GM21825 (cell line): Measurements from ENCODE around the gene WHRN.

Experiments used
- ATAC-seq: cut with Tn5 transposase; IDR thresholded peaks from one replicate; pipeline ENCODE4 v1.9.1; 2021; ENCODE audit warnings: mild to moderate bottlenecking, moderate library complexity; ENCODE audit not compliant: unreplicated experiment

The WHRN gene

DNA sequence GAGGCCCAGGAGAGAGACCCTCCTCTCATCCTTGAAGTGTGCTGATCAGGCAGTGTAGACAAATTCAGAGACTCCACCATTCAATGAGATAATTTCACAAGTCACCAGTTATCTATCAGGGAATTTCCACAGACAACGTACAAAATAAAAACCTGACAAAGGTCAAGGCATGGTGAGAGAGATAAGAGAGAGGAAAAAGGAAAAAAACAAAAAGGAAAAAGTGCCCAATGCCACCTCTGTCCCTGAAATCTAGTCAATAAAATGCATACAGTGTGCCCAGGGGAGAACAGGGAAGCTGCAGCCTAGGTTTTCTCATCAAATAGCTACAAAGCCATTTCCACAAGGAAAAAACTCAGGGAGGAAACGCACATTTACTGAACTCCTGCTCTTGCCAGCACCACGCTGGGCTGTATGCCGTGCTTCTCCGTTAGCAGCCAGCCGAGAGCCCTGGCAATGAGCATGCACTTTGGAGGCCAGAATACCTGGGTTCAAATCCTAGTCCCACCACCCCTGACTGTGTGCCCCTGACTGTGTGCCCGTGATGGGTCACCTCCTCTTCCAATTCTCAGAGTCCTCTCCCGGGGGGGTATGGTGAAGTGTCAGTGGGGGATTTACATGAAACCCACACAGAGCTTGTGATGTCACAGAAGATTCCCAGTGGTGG is 11.6 kb downstream of the WHRN start:
- ATAC-seq: no peak

DNA sequence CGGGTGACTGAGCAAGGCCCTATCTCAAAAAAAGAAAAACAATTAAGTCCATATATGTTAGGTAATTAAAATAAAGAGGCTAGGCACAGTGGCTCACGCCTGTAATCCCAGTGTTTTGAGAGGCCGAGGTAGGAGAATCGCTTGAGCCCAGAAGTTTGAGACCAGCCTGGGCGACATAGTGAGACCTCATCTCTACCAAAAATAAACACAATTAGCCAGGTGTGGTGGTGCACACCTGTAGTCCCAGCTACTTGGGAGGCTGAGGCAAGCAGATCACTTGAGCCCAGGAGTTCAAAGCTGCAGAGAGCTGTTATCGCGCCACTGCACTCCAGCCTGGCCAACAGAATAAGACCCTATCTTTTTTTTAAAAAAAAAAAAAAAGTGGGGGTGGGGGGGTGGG is 12.3 kb downstream of the WHRN start:
- no peak for ATAC-seq

DNA sequence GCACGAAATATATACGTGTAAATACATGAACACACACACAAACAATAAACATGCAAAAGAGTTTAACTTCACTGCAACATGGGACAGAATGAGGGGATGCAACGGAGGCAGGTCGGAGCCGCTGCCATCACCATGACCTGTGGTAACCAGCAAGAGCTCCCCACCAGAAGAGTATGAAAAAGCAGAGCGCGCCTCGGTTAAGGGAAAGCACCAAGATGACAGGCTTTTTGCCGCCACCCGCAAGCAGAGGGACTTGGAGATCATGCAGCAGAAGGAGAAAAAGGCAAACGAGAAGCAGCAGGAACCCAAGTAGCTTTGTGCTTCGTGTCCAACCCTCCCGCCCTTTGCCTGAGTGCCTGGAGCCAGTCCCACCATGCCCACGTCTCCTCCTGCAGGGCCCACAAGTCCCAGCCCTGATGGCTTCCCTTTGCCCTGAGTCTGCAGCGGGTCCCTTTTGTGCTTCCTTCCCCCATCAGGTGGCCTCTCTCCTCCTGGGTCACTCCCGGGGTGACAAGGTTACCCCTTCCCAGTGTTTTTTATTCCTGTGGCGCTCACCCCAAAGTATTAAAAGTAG is 13.8 kb downstream of the WHRN start:
- ATAC-seq: no peak

DNA sequence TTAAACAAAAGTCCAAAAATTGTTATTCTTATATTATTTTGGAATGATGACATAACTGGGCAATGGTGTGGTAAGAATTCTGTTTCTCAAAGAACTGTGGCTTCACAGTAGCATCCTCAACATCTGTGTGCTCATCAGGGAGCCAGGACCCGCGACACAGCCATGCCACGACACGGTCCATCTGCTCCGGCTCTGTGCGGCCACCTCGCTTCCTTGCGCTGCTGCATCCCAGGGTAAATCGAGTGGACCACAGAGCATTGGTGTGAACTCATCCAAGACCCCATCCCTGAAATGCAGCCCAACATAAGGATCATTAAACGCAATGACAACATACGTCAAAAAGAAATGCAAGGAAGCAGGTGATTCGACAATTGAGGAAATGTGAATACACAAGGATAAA is 15.3 kb downstream of the WHRN start:
- ATAC-seq: no peak

DNA sequence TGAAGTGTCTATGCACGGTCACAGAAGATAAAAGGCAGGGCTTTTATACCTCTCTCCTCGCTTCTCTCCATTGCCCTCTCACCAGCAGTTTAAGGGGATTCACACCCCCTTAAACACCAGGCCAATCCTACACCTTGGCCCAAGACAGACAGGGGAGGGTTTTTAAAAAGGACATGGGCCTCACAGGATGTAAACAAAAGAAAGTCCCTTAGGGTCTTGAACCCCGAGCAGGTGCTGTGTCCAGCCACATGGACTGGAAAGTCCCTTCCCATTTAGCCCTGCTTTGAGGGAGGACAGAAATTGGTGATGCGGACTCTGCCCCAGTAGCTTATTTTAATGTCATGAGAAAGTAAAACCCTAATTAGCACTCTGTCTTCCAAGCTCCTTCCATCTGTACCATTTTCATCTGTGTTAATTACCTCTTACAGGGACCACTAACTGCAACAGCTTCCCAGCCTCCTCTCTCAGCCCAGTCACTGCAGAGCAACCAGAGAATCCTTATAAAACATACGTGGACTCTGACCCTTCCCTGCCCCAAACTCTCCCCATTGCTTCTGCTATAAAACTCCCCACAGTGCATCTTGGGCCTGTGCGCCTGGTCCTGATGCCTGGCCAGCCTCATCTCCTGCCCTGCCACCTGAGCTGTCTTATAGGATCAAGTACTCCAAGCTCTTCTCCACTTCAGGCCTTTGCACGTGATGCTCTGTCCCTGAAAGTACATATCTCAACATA is 16.7 kb downstream of the WHRN start:
- ATAC-seq: no peak

DNA sequence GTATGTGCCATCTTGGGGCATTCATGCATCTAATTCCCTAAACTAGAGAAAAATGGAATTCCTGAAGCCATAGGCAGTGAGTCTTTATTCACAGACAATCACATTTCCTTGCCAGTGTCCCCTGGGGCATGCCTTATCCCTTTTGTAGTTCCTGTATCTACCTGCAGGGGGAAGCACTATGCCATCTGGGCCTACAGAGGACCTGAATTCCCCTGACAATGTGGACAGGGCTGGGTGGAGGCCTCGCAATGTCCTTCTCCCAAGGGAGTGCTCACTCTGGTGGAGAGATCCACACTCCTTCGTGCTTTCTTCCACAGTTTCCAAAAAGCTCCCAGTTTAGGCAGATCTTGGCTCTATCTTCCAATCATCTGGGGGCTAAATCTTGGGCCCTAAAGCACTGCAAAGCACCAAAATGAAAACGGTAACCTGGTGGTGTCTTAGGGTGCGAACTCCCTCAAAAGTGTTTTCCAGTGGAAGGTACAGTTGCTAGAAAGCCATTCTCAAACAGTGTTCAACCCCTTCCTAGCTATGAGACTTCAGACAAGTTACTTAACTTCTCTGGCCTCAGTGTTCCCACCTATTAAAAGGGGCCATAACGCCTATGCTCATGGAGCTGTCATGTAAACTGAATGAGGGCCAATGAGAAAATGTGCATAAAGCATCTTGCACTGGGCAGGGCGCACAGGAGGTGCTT is 17.5 kb downstream of the WHRN start:
- peak; percentile 43 for ATAC-seq

DNA sequence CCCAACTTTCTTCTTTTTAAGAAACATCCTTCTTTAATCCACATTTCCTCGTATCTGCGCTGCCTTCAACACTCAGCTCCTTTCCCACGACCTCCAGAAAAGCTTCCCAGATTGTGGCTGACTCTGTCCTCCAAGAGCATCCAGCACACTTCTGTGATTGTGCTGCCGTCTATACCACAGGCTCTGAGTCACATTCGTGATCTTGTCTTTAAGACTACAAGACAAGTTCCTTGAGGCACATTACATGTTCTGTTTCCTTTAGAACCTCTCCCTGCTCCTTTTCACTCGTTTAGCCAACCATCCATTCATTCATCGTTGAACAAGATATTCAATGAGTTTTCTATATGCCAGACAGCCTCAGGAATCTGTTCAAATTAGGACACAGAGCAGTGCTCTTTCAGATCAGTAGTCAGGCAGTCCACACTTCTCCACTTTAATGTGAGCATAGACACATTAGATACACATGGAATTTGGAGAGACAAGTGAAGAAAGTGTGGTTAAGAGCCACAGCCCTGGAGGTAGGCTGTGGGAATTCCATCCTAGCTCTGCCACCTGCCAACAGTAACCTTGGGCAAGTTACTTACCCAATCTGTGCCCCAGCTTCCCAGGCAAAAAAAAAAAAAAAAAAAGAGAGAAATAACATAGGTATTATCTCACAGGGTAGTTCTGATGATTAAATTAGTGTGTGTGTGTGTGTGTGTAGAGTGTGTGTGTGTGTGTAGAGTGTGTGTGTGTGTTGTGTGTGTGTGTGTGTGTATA is 18.9 kb downstream of the WHRN start:
- no peak for ATAC-seq

DNA sequence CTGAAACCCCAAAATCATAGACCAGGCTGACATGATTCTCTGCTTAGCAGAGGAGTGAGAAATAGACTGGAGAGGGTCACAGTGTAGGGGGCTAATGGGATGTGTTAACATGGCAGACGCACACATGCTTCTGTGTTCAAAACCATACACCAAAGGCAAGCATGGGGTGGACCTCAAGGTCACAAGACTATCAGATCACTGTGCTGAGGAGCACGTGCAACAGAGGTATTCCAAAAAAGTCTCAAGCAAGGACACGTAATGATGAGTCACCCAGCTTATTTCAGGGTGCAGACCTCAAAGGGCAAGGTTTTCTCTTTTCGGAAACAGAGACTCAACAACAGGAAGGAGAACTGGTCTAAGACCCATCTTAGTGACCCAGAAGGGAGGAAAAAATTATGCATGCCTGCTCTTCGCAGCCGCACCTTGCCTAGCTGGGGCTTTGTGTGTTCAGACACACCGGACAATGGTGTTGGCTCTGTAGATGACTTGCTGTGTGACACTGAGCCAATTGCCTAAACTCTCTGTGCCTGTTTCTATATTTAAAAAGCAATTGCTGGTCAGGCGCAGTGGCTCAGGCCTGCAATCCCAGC is 20.3 kb downstream of the WHRN start:
- ATAC-seq: peak; percentile 58

DNA sequence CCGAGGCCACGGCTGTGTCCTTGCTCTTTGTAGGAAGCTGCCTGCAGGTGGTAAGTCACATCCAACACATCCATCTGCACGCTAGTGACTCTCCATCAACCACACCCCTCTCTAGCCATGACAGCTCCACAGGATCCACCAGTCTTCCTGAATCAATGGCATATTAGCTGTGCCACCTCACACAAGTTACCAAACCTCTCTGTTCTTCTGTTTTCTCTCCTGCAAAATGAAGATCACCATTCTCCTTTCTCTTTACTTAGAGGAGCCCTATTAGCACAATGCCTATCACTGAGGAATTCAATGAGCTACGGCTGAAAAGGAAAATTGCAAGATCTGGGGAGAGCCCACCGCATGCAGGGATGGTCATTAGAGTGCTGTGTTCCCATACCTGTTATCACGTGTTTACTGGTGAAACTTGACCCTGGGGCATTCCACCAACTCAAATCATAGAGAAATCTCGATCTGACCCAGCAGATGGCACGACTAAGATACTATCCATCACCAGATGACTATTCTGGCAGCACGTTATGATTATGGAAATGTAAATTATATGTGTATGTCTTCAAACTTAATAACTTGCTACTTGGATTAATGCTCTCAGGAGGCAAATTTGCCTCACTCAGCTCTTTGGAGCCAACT is 20.9 kb downstream of the WHRN start:
- peak; percentile 16 for ATAC-seq

DNA sequence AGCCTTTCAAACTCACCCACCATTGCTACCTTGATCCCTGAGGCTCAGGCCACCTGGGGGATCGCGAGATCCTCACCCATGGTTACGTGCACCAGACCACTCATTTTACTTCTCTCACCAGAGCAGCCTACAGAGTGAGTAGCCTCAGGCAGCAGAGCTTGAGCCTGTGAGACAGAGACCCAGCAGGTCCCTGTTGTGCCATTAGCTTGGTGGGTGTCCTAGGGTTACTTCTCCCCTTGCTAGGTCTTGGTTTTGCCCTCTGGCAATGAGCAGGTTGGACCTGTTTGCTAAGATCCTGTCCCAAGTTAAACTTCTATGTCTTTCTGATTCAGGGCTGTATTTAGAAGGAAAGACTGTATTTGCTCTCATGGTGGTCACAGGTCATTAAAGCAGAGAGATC is 21.8 kb downstream of the WHRN start:
- ATAC-seq: no peak

DNA sequence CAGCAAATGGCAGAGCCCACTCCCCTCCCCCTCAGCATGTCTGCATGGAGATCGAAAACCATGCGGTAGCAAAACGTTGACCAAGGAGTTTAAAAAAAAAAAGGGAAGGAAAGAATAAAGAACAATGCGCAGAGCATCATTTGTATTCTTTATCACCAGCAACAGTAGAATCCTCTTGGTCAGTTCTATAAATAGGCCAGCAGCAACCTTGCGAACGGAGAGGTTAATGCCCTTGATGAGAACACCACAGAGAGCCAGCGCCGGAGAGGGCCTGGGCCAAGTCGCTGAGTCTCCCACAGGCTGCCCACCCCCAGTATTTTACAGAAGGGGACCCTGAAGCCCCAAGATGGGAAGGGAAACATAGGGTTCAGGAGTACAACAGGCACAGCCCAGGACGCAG is 22.7 kb downstream of the WHRN start:
- ATAC-seq: no peak

DNA sequence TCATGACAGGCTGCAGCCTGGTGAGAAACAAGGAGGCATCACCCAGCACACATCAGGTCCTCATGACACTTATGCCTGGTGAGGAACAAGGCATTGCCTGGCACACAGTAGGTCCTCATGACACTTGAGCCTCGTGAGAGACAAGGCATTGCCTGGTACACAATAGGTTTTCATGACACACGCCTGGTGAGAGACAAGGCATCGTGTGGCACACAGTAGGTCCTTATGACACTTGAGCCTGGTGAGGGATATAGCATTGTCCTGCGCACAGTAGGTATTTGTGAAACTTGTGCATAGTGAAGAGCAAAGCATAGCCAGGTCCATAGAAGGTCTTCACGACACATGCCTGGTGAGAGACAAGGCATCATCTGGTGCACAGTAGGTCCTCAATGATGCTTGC is 23.5 kb downstream of the WHRN start:
- no peak for ATAC-seq

DNA sequence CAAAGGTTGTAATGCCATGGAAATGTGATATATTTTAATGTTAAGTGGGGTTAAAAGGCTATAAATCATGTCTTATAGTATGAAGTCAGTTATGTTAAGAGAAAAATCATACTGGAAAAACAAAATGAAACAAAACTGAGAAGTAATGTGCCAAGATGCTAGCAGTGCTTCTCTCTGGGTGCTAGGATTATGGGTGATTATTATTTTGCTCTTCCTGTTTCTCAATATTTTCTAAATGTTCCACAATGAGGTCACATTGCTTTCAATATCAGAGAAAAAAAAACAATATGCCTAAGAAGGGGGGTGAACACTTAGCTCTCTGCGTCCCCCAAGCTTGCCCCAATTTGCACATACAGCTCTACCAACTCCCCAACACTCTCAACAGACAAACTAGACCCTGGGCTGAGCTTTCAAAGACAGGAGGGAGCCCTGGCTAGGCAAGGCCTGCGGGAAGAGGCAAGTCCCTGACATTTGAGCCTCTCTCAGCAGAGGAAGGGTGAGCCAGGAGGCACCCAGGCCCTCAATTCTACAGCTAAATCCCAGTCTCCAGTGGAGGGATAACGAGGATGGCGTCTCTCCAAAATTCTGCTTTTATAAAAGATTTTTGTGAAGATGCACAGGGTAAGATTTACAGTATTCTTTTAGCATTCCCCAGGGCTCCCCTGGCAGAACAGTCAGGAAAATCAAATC is 24.4 kb downstream of the WHRN start:
- no peak for ATAC-seq

DNA sequence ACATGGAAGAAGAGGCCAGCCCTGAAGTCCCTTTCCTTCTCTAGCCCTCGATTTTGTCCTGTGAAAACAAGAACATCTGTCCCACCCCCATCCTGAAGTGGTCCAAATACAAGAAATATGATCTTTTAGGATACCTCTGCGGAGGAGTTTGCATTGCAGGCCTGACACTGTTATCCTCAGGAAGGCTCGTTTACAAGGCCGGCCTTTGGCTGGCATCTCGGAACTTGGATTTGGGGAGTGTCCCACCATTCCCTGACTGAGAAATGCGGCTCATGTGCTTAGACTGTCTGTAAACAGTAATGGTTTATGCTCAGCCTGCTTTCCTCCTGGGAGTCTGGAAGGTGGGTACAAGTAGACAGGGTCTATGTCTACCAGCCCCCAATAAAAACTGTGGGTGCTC is 26.4 kb downstream of the WHRN start:
- no peak for ATAC-seq

DNA sequence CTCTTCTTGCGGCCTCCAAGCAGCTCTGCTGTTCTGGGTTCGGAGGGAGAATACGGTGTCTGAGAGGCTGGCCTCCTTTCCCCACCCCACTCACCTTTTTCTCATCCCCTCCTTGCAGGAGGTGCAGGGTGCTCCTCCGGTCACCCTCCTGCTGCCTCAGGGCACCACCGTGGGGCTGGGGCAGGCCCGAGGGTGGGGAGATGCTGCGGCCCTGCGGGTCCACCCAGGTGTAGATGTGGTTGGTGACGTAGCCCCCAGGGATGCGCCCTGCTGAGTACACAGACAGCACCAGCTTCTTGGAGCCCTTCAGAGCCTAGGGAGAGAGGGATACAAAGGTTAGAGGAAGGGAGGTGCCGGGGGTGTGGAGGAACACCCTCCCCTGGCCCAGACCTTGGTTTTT is 26.8 kb downstream of the WHRN start:
- ATAC-seq: no peak

DNA sequence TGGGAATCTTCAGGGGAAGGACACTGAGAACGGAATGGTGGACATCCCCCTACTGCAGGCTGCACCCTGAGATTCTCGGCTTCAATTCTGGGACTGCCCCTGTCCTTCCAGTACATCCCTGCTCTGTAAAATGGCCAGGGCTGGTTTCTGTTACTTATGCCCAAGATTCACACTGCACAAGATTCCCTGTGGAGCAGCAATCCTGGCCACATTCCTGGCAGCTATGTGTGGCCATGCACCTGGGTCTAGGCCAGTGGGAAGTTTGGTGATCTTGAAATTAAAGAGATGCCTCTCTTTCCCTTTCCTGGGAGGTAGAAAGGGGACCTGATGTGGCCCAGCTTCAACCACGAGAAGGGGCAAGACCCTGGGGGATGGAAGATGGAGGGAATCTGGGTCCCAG is 27.6 kb downstream of the WHRN start:
- ATAC-seq: no peak

DNA sequence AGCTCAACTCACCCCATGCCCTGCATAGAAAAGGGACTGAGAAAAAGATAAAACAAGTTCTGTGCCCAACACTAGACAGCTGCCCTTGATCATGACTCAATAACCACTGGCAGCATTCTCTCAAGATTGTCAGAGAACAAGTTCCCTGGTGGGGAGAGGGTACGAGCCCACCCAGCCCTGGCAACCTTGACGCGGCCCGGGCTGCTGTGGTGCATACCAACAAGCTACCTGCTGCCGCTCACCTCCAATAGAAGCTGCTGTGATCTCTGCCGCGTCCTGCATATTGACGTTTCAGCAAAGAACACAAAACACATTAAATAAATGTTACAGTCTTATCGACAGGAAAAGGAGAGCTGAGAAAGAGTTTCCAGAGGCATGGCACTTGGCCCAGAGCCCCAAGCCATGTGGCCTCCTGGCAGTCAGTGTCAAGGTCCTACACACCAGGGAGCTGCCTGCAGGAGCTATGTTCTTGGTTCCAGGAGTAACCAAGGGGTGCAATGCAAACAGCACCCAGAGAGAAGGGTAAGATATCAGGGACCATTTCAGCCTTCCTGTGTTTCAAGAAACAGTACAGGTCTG is 28.3 kb downstream of the WHRN start:
- ATAC-seq: no peak

DNA sequence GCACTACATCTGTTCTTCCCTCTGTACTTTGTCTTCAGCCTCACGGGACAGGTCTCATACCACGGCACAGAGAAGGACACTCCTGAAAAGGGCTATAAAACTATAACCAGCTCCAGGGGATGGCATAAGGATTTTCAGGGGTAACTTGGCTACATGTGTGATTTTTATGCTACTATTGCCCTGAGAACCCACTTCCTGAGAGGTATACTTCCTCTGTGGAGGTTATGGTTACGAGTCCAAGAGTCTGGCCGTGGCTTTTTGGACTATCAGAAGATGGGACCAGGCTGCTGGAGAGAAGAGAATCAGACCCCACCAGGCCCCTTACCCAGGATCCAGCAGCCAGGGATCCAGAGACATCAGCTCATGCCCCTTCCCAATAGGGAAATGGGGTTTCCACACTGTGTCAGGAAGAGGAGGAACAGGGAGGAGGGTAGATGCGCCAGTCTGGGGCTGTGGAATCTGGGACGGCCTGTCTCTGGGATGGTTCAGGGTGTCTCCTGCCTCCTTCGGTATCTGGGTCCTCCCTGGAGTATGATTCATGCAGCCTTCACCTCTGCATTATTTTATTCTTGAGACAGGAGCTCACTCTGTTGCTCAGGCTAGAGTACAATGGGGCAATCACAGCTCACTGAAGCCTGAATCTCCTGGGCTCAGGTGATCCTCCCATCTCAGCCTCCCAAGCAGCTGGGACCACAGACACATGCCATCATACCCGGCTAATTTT is 29.7 kb downstream of the WHRN start:
- ATAC-seq: no peak

DNA sequence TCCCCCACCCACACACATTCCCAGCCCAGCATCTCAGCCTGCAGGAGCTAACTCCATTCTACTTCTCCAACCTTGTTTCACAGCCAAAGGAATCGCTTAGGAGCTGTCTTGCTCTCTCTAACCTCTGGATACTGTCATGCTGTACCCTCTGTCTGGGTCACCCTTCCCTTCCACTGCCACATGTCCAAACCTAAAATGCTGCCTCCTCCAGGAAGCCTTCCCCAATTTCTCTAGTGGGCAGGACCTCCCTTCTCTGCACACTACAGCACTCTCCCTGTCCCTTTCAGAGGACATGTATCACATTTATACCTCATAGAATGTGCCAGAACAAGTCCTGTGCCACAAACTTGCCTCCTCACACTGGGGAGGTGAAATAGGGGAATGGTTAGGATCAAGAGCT is 30.8 kb downstream of the WHRN start:
- ATAC-seq: no peak
